GM18873 (cell line): ENCODE data around the gene CAMK2N2.

Experiments used
- ATAC-seq: cut with Tn5 transposase; IDR thresholded peaks from one replicate; pipeline ENCODE4 v1.9.1; 2021; ENCODE audit warnings: mild to moderate bottlenecking, moderate library complexity, moderate number of reproducible peaks; ENCODE audit not compliant: unreplicated experiment, low FRiP score

The CAMK2N2 gene

DNA sequence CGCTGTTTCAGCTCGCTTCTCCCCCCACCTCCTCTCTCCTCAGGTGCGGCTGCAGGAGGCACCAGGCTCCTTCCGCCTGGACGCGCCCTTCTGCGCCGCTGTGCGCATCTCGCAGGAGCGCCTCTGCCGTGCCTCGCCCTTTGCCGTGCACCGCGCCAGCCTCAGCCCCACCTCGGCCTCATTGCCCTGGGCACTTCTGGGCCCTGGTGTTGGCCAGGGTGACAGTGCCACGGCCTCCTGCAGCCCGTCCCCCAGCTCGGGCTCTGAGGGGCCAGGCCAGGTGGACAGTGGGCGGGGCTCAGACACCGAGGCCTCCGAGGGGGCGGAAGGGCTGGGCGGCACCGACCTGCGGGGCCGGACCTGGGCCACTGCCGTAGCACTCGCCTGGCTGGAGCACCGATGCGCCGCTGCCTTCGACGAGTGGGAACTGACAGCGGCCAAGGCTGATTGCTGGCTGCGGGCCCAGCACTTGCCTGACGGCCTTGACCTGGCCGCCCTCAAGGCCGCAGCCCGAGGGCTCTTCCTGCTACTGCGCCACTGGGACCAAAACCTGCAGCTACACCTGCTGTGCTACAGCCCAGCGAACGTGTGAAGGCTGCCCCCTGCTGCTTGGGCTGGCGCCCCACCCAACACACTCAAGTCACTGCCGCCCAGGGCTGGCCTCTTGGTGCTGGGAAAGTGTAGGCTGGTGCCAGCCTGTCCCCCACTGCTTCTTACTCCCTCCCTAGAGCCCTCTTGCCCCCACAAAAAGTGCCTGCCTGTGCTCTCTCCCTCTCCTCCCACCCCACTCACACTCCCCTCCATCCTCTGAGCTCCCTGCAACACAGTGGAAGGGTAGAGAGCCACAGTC lies 19.7 kb downstream of the CAMK2N2 start:
- no peak for ATAC-seq

- no peak for ATAC-seq
Observed at GRCh38 chr3:184241141-184241446, 20.3 kb downstream of the CAMK2N2 start.

DNA sequence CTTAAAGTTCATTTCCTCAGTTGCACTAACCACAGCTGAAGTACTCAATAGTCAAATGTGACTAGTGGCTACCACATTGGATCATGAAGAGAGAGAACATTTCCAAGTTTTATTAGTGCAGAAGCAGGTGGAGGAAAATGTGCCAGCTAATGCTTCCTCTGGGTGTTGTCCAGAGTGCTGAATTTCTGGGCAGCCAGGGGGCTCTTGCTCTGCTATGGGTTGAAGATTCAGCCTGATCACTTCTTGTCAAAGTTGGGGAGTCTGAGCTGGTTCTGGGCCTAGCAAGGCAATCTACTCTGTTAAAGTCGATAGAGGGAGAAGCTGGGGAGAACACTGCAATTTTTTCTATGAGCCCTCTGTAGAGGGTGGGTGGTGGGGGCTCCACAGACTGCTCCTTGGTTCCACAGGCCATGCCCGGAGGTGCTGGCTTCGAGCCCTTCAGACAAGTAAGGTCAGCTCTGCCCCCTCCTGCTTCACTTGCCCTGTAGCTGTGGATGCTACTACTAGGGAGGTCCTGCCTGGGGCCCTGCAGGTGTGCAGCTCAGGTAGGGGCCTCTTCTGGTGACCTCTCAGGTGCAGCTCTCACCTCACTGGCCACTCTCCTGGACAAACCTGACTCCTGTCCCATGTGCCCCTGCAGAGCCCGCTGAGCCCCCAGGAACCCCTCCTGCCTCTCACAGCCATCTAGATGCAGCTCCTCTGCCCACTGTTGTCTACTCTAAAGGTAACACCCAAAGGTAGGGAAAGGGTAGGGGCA lies 20.8 kb downstream of the CAMK2N2 start:
- no peak for ATAC-seq

DNA sequence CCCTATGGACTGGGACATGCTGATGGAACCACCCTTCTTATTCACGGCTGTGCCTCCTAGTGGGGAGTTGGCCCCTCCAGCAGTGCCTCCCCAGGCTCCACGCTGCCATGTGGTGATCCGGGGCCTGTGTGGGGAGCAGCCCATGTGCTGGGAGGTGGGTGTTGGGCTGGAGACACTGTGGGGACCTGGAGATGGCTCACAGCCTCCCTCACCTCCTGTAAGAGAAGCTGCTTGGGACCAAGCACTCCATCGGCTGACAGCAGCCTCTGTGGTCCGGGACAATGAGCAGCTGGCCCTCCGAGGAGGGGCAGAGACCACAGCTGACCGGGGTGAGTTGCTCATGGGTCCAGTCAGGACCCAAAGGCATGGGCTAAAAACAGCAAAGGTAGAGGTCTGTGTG lies 21.6 kb downstream of the CAMK2N2 start:
- no peak for ATAC-seq

GRCh38 chr3:184239221-184239620 lies 22.1 kb downstream of the CAMK2N2 start:
- no peak for ATAC-seq

DNA sequence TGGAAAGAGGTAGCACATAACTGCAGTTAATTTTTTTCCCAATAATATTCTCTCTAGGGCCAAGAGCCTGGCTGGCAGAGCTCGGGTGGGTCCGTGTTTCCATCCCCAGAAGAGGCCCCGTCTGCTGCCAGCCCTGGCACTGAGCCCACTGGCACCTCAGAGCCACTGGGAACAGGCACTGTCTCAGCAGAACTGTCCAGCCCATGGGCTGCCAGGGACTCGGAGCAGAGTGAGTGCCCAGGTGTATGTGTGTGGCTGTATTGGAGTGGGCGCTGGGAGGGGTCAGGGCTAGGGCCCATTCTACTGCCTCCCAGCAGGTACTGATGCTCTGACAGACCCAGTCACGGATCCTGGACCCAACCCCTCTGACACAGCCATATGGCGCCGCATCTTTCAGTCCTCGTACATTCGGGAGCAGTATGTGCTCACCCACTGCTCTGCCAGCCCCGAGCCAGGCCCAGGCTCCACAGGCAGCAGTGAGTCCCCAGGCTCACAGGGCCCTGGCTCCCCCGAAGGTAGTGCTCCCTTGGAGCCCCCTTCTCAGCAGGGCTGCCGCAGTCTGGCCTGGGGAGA lies 23.0 kb downstream of the CAMK2N2 start:
- no peak for ATAC-seq

DNA sequence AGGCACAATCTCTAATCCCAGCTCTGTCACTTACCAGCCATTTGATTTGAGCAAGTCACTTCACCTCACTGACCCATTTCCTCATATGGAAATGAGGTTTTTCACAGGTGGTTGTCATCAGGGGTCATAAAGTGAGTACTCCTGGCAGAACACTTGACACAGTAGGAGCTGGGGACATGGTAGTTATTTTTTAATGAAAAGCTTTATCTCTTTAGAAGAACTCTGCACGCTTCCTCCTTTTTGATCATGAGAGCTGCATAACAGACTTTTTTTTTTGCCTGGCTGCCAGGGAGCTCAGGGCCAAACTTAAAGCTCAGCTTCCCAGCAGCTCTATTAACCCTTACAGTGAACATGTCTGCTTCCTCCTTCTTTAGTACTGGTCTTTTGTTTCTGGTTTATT lies 23.5 kb downstream of the CAMK2N2 start:
- ATAC-seq: no peak

GRCh38 chr3:184237211-184237610 lies 24.1 kb downstream of the CAMK2N2 start:
- ATAC-seq: no peak

GRCh38 chr3:184236636-184237035 lies 24.7 kb downstream of the CAMK2N2 start:
- no peak for ATAC-seq

DNA sequence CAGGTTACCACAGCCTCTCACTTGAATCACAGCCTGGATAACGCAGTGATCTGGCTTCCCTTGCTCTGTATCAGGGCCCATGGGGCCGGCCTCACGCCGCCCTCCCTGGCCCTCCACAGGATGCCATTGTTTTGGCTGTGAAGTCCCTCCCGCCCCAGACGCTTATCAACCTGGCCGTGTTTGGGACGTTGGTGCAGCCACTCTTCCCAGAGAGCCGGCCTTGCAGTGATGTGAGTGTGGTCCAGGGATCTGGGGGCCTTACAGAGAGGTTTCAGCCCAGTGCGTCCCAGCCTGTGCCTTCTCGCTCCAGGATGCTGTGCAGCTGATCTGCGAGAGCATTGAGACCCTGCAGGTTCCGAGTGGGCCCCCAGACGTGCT lies 25.3 kb downstream of the CAMK2N2 start:
- no peak for ATAC-seq

DNA sequence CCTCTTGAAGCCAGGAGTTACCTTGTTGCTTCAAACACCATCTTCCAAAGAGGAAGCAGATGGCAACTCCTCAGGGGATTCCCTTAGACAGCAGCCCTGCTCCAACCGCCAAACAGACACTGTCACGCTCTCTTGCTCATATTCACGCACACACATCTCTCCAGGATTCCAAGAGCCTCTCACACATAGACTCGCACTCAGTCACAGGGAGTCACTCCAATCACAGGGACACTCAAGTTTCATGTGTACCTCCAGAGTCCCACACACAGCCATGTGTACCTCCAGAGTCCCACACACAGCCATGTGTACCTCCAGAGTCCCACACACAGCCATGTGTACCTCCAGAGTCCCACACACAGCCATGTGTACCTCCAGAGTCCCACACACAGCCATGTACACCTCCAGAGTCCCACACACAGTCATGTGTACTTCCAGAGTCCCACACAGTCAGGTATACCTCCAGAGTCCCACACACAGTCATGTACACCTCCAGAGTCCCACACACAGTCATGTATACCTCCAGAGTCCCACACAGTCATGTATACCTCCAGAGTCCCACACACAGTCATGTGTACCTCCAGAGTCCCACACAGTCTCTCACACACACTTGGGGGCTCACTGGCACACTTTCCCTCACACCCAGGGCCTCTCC lies 25.8 kb downstream of the CAMK2N2 start:
- no peak for ATAC-seq

DNA sequence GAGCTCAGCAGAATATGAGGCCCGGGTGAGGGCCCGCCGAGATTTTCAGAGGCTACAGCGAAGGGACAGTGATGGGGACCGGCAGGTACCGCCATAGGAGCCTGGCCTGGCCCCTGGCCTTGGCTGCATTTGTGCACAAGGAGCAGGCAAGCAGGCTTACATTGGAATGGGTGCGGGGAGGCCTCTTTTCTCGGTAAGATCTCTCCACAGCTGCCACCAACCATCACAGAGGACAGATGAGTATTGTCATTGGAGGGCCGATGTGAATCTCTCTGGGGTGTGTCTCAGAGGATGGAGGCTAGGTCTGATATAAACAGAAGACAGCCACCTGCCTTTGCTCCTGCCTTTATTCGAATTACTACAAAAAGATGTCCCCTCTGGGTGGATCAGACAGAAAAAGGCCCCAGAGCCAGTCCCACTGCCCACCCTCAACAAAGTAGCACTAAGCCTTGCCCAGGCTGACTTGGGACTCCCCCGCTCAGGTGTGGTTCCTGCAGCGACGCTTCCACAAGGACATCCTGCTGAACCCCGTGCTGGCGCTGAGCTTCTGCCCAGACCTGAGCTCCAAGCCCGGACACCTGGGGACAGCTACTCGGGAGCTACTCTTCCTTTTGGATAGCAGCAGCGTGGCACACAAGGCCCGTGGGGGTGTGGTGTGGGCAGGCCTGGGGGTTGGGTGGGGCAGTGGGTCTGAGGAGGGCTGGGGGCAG lies 26.5 kb downstream of the CAMK2N2 start:
- ATAC-seq: no peak

DNA sequence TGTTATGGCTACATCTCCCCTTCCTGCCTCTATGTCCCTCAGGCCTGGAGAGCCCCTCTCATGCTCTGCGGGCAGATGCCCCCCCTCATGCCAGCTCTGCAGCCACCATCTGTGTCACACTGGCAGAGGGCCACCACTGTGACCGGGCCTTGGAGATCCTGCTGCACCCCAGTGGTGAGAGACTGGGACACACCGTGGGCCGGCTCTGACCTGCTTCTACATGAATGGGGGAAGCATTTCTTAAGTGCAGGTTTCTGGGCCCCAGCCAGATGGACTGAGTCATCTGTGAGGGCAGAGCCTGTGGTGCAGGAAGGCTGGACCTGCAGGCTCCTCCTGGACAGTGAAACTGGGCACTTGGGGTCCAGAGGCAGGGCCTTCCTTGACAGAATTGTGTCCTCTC lies 27.1 kb downstream of the CAMK2N2 start:
- ATAC-seq: no peak

DNA sequence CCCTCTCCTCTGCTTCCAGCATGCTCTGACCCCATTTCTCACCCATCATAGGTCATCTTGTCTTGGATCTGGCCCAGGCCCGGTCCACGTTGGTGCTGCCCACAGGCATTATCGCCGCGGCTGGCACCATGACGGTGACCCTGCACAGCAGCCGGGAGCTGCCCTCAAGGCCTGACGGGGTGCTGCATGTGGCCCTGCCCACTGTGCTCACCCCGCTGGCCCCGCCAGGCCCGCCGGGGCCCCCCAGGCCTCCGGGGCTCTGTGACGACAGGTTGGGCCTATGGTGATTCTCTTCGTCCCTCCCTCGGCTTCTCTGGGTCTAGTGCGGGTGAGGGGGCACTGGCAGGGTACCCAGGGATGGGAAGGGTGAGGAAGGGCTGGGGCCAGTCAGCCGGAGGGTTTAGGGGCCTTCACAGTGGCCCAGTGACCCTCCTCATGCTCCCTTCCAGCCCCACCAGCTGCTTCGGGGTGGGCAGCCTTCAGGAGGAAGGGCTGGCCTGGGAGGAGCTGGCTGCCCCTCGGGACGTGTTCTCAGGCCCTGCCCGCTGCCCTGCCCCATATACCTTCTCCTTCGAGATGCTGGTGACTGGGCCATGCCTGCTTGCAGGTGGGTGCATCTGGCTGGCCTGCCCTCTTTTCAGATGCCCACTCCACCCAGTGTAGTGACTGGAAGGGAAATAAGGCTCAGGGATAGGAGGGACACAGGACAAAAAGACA lies 28.1 kb downstream of the CAMK2N2 start:
- ATAC-seq: no peak

GRCh38 chr3:184231671-184232070 lies 29.7 kb downstream of the CAMK2N2 start:
- ATAC-seq: no peak

GRCh38 chr3:184230603-184231528 lies 30.5 kb downstream of the CAMK2N2 start:
- no peak for ATAC-seq

- ATAC-seq: no peak
Observed at GRCh38 chr3:184230081-184230602, 31.2 kb downstream of the CAMK2N2 start.

DNA sequence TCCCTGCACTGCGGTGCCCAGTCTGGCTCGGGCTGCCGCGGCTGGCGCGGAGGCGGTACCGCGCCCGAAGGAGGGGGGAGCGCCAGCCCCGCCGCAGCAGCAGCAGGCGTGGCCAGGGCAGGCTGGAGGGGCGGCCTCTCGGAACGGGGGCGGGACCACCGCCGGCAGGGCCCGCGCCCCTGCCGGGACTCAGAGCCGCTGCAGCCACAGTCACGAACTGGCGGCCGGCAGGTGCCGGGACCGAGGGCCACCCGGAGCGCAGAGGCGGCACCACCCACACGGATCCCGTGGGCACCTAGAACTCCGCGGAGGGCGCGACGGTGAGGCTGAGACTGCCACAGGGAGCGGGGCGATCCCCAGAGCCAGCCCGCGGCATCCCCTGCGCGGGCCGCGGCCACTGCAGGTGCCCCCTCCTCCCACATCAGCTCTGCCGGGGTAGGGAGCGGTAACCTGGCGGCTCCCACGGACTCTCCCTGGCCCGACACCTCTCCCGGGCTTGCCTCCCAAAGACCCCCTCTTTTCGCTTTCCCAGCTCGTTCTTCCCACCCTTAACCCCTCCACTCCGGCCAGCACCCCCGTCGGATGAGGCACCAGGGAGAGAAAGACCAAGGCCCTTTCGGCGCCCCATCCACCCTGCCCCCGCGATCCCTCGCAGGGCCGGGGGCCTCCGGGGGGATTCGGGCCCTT lies 31.8 kb downstream of the CAMK2N2 start, which contains the start of gene VWA5B2:
Gene VWA5B2 (plus strand): TSS at position 192 of the 687 bp plus-strand sequence. CDS start 944 bp downstream, outside the sequence.
- ATAC-seq: no peak
